ENCODE results near the gene AP3B1.

AP3B1 gene

GRCh38 chr5:77957931-77958521, 336.5 kb downstream of the AP3B1 start:
- no peak for DNase-seq

DNA sequence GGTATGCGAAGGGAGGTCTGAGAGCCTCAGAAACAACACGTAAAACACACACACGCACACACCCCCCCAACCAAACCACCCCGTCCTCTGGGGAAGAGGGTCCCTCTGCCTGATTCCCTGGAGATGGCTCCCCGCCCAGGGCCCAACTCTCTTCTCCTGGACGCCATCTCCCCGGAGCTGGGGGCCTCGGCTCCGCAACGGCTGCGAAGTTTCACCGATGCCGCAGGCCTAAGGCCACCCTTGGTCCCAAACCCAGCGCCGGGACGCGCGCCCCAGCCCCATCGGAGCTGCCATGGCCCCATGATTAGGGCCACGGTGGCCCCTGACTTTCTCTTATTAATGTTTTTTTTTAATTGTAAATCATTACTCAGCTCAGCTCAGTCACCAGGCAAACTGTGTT, 337.0 kb downstream of the AP3B1 start:
- DNase-seq: no peak

DNA sequence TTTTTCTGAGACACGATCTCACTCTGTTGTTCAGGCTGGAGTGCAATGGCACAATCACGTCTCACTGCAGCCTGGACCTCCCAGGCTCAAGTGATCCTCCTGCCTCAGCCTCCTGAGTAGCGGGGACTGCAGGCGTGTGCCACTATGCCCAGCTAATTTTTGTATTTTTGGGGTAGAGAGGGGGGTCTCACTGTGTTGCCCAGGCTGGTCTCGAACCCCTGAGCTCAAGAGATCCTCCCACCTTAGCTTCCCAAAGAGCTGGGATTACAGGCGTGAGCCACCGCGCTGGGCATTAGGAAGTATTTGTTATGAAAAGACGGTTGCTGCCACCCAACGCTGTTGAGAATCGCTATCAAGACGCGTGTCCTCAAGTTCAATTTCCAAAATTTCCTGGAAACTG, 337.4 kb downstream of the AP3B1 start:
- no peak for DNase-seq

GRCh38 chr5:77955577-77955976, 338.9 kb downstream of the AP3B1 start:
- no peak for DNase-seq

GRCh38 chr5:77953374-77953773, 341.1 kb downstream of the AP3B1 start:
- DNase-seq: no peak

DNA sequence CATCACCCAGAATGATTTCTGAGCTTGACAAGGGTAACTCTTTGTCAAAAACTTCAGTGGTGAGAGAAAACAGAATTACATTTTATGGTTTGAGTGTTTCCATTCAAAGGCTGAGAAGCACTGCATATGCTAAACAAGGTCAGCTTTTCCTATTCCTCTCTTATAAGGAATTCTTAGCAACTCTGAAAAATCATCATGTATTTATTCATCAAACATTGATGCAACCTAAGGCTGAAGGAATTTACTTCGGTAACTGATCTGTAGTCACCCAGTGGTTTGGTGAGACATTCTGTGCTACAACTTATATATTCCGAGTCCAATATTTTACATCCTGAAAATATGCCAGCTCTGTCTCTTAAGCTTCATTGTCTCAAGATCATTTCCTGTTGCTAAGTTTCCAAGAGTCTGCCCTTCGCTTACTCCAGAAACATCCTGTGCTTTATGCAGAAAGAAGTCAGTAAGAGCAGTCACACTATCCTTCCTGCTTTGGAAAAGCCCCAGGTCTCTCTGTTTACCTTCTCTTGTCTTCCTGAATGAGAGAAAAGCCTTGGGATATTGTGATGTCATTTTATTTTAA, 341.8 kb downstream of the AP3B1 start:
- DNase-seq: no peak

Data from GF-D8 (cell line).